Sigmoid colon (tissue), 3 donors: ENCODE results near the gene TEX54.

Experiments
- CTCF ChIP-seq, 4 experiments: fragments of 450-650 bp in 3 of 4; fragments of 200-600 bp in 1 of 4; IDR thresholded peaks; one replicate each; pipeline ENCODE4 v1.5.1; 2016 to 2019; ENCODE audit warnings: antibody characterized with exemption in 4 of 4, mild to moderate bottlenecking in 3 of 4, moderate library complexity in 2 of 4
- POLR2A ChIP-seq, 2 donors: fragments of 450-650 bp; IDR thresholded peaks; one replicate each; pipeline ENCODE4 v1.6.1; 2016; ENCODE audit warnings: antibody characterized with exemption in 2 of 2, mild to moderate bottlenecking in 2 of 2, moderate library complexity in 2 of 2

GRCh38 chr11:62823677-62824076, 9.0 kb downstream of the TEX54 start:
- TF ChIP-seq CTCF (IDR thresholded peaks at IDR 0.05) (no peak), POLR2A (IDR thresholded peaks at IDR 0.05) (no peak)
